Measurements from ENCODE around the gene GNA15. TPM values are rescaled to one million over a fixed set of nuclear protein-coding genes. Genes with fewer than 3 reads are reported as not detected.

GNA15 gene
- total and polyA plus RNA-seq, 2 of the 8 experiments (the other 6 are each of a cell fraction or from before 2014, with no cell fraction given): 0.26 to 0.45 TPM

DNA sequence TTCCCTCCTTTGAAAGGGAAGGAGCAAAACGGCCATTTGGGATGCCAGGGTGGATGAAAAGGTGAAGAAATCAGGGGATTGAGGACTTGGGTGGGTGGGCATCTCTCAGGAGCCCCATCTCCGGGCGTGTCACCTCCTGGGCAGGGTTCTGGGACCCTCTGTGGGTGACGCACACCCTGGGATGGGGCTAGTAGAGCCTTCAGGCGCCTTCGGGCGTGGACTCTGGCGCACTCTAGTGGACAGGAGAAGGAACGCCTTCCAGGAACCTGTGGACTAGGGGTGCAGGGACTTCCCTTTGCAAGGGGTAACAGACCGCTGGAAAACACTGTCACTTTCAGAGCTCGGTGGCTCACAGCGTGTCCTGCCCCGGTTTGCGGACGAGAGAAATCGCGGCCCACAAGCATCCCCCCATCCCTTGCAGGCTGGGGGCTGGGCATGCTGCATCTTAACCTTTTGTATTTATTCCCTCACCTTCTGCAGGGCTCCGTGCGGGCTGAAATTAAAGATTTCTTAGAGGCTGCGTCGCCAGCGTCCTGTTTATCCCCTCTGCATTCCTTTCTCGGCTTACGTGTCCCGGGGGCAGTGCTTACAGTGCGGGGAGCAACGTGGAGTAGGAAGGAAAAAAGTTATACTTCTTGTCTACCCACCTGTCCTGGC is 27.5 kb downstream of the GNA15 start (continued):
- TF ChIP-seq JUN (IDR thresholded peaks at IDR 0.05; ENCODE audit: low read depth, low read length) (no peak), SIN3A (conservative IDR thresholded peaks at IDR 0.05 in 1 of 2, IDR thresholded peaks at IDR 0.05 in 1 of 2; ENCODE audit: low read depth in 1 of 2, low read length in 2 of 2) (peak in 1 of 2 experiments; percentile 46; a peak in 1 of 4 replicates), SRF (IDR thresholded peaks at IDR 0.05; ENCODE audit: low read depth, low read length) (no peak), TEAD4 (IDR thresholded peaks at IDR 0.05; ENCODE audit: low read depth, low read length) (no peak), GABPA (IDR thresholded peaks at IDR 0.05; ENCODE audit: borderline replicate concordance, insufficient read depth, low read length) (peak; percentile 21; the same call in 1 of the 2 replicates), CHD1 (IDR thresholded peaks at IDR 0.05; ENCODE audit: low read depth, low read length) (no peak), BCL11A (IDR thresholded peaks at IDR 0.05; ENCODE audit: low read depth in 2 of 2, low read length in 2 of 2) (no peak), BACH1 (IDR thresholded peaks at IDR 0.05; ENCODE audit: low read length) (peak; percentile 29; the same call in 1 of the 2 replicates), ZNF274 (IDR thresholded peaks at IDR 0.05; ENCODE audit: borderline replicate concordance, extremely low read depth, low read length) (no peak), SP1 (IDR thresholded peaks at IDR 0.05; ENCODE audit: low read depth, low read length) (no peak), KDM1A (IDR thresholded peaks at IDR 0.05; ENCODE audit: borderline replicate concordance, low read length) (no peak), FOSL1 (IDR thresholded peaks at IDR 0.05; ENCODE audit: insufficient read depth, low read depth, low read length) (no peak), RNF2 (IDR thresholded peaks at IDR 0.05; ENCODE audit: borderline replicate concordance, low read depth, low read length, missing control alignments, poor library complexity, severe bottlenecking) (no peak), SUZ12 (IDR thresholded peaks at IDR 0.05; ENCODE audit: low read length) (no peak), CTBP2 (IDR thresholded peaks at IDR 0.05; ENCODE audit: borderline replicate concordance, insufficient read depth, insufficient read length, low read length) (no peak), MAFK (IDR thresholded peaks at IDR 0.05; ENCODE audit: low read depth, low read length) (no peak), CBX5 (IDR thresholded peaks at IDR 0.05; ENCODE audit: low read depth, low read length) (no peak), POU5F1 (IDR thresholded peaks at IDR 0.05; ENCODE audit: low read depth, low read length) (no peak), TCF12 (IDR thresholded peaks at IDR 0.05; ENCODE audit: low read depth, low read length) (no peak), KDM4A (IDR thresholded peaks at IDR 0.05; ENCODE audit: low read depth, low read length, severe bottlenecking) (no peak)
- TF ChIP-seq, protein P1, sequence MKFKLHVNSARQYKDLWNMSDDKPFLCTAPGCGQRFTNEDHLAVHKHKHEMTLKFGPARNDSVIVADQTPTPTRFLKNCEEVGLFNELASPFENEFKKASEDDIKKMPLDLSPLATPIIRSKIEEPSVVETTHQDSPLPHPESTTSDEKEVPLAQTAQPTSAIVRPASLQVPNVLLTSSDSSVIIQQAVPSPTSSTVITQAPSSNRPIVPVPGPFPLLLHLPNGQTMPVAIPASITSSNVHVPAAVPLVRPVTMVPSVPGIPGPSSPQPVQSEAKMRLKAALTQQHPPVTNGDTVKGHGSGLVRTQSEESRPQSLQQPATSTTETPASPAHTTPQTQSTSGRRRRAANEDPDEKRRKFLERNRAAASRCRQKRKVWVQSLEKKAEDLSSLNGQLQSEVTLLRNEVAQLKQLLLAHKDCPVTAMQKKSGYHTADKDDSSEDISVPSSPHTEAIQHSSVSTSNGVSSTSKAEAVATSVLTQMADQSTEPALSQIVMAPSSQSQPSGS (IDR thresholded peaks at IDR 0.05; ENCODE audit: low read length): no peak
- TF ChIP-seq, protein P2, sequence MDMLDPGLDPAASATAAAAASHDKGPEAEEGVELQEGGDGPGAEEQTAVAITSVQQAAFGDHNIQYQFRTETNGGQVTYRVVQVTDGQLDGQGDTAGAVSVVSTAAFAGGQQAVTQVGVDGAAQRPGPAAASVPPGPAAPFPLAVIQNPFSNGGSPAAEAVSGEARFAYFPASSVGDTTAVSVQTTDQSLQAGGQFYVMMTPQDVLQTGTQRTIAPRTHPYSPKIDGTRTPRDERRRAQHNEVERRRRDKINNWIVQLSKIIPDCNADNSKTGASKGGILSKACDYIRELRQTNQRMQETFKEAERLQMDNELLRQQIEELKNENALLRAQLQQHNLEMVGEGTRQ (IDR thresholded peaks at IDR 0.05; ENCODE audit: low read length): no peak
